Neural crest cell (in vitro differentiated cells): ENCODE measurements around the gene ADCY2. TPM values are rescaled to one million over a fixed set of nuclear protein-coding genes. Genes with fewer than 3 reads are reported as not detected.

Source experiments
- DNase-seq: peaks from one replicate; pipeline ENCODE4 v3.0.0; 2021; ENCODE audit warnings: low read depth, mixed read lengths, low spot score
- H3K27ac Mint-ChIP-seq: one replicate; pipeline ENCODE4 v1.8.0; 2021; ENCODE audit warnings: mild to moderate bottlenecking, mixed read lengths; ENCODE audit not compliant: unreplicated experiment
- H3K27me3 Mint-ChIP-seq: 2 replicates; pipeline ENCODE4 v1.8.0; 2021; ENCODE audit warnings: low read depth, mild to moderate bottlenecking, mixed read lengths
- H3K36me3 Mint-ChIP-seq: 2 replicates; pipeline ENCODE4 v1.8.0; 2021; ENCODE audit warnings: low read depth, mild to moderate bottlenecking, mixed read lengths
- H3K4me1 Mint-ChIP-seq: 2 replicates; pipeline ENCODE4 v1.8.0; 2021; ENCODE audit warnings: mixed read lengths
- H3K4me3 Mint-ChIP-seq: one replicate; pipeline ENCODE4 v1.8.0; 2021; ENCODE audit warnings: mild to moderate bottlenecking, mixed read lengths
- H3K9me3 Mint-ChIP-seq: 2 replicates; pipeline ENCODE4 v1.8.0; 2021; ENCODE audit warnings: mixed read lengths
- total RNA-seq: library from RNA; stranded (reverse); gene quantifications from 2 replicates; pipeline ENCODE4 v1.2.1, GENCODE V29; 2021
- TF ChIP-seq, protein P1 (sequence below): fragments of 200-600 bp; sonication (generic); conservative IDR thresholded peaks from 2 replicates; pipeline ENCODE4 v1.5.0; 2021; ENCODE audit warnings: antibody characterized with exemption, mild to moderate bottlenecking

Gene ADCY2
- total RNA-seq, 1 donor from 2014 or later: 3.5 TPM

DNA sequence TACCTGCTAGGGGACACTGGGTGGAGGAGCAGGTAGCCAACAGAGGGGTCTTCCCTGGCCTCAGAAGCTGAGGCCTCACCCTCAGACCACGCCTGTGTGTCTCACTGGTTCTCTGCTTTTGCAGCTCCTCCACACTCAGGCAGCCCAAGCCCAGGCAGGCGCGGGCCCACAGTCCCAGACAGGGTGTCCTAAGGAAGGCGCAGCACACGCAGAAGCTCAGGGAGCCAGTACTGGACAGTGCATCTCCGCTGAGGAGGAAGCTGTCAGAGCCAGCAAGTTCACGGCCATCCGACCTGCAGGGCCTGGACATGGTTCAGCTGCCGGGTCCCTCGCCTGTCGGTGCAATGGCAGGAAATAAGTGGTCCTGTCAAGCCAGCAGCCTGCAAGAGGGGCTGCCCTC lies 429.7 kb downstream of the ADCY2 start:
- TF ChIP-seq, protein P1, sequence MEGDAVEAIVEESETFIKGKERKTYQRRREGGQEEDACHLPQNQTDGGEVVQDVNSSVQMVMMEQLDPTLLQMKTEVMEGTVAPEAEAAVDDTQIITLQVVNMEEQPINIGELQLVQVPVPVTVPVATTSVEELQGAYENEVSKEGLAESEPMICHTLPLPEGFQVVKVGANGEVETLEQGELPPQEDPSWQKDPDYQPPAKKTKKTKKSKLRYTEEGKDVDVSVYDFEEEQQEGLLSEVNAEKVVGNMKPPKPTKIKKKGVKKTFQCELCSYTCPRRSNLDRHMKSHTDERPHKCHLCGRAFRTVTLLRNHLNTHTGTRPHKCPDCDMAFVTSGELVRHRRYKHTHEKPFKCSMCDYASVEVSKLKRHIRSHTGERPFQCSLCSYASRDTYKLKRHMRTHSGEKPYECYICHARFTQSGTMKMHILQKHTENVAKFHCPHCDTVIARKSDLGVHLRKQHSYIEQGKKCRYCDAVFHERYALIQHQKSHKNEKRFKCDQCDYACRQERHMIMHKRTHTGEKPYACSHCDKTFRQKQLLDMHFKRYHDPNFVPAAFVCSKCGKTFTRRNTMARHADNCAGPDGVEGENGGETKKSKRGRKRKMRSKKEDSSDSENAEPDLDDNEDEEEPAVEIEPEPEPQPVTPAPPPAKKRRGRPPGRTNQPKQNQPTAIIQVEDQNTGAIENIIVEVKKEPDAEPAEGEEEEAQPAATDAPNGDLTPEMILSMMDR: no peak
- no peak for DNase-seq
- H3K27ac Mint-ChIP-seq: no peak overlapping the region
- H3K27me3 Mint-ChIP-seq: no peaks in the 10 kb centered on the region
- no peak overlapping the region for H3K4me3 Mint-ChIP-seq
- no peaks in the 10 kb centered on the region for H3K4me1 Mint-ChIP-seq
- H3K9me3 Mint-ChIP-seq: no peaks in the 10 kb centered on the region
- no peaks in the 10 kb centered on the region for H3K36me3 Mint-ChIP-seq

DNA sequence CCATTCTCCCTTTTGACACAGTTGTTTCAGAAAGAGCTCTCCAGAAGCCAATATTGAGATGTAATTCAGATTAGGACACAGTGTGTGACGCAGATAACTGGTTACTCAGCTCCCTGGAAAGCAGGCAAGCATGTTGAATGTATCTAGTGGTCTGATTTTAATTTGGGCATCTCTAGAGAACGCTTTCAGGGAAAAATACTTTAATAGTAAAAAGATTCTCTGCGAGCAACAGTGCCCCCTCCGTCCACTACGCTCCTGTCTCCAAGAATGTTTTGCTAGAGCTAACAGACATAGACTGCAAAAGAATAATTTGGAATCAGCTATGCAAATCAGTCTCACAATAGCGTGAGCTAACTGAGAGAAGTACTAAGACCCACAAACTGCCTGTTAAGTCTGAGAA lies 431.7 kb downstream of the ADCY2 start:
- H3K9me3 Mint-ChIP-seq: no peaks in the 10 kb centered on the region
- no peak overlapping the region for H3K4me3 Mint-ChIP-seq
- no peaks in the 10 kb centered on the region for H3K36me3 Mint-ChIP-seq
- DNase-seq: no peak
- H3K27ac Mint-ChIP-seq: no peak overlapping the region
- H3K27me3 Mint-ChIP-seq: no peaks in the 10 kb centered on the region
- TF ChIP-seq, protein P1: no peak
- no peaks in the 10 kb centered on the region for H3K4me1 Mint-ChIP-seq

DNA sequence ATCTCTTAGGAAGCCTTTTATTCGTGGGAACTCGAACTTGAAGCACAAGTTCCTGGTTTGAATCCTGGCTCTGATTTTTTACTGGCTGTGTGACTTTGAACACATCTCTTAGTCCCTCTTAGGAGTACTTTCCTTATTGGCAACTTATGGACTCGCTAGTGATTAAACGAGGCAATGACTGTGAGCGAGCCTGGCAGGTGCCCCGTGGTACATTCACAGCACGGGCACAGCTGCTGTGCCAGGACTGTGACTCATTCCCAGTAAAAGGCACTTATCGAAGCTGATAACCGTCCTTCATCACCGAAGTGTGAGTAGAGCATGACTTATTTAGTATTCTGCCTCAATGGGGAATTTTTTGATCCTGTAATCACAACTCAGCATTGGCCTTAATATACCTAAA lies 432.3 kb downstream of the ADCY2 start:
- Mint-ChIP-seq H3K27me3 (no peaks in the 10 kb centered on the region), H3K4me3 (no peak overlapping the region), H3K4me1 (no peaks in the 10 kb centered on the region), H3K9me3 (no peaks in the 10 kb centered on the region), H3K27ac (no peak overlapping the region), H3K36me3 (no peaks in the 10 kb centered on the region)
- DNase-seq: no peak
- TF ChIP-seq, protein P1: no peak

DNA sequence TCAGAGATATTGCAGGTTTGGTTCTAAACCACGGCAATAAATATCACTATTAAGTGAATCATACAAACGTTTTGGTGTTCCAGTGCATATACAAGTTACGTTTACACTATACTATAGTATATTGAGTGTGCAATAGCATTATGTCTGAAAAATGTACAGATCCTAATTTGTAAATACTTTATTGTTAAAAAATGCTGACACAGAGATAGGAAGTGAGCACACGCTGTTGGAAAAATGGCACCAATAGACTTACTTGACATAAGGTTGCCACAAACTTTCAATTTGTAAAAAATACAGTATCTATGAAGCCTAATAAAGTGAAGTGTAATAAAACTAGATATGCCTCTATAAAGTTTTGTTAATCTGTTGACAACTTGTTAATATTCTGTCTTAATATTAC lies 439.0 kb downstream of the ADCY2 start:
- Mint-ChIP-seq H3K27ac (no peak overlapping the region), H3K36me3 (no peaks in the 10 kb centered on the region), H3K9me3 (no peaks in the 10 kb centered on the region), H3K27me3 (no peaks in the 10 kb centered on the region), H3K4me1 (no peaks in the 10 kb centered on the region), H3K4me3 (no peak overlapping the region)
- TF ChIP-seq, protein P1: no peak
- no peak for DNase-seq

DNA sequence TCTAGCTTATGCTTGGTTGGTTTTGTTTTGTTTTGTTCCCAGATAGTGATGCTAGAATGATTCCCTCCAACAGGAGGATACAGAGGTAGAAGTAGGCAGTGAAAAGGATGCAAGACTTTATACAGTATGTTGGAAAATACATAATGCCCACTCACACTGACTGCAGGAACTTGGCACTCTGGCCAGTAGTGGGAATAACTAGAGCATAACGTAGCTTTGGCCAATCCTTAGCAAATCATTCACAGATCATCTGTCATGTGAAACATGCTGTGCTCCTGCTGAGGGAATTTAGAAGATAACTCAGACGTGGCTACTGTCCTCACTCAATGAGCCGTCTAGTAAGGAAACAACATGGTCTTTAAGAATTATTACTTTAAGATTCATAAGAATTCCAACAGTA lies 441.5 kb downstream of the ADCY2 start:
- Mint-ChIP-seq H3K4me3 (no peak overlapping the region), H3K27me3 (no peaks in the 10 kb centered on the region), H3K4me1 (no peaks in the 10 kb centered on the region), H3K36me3 (no peaks in the 10 kb centered on the region), H3K9me3 (peaks cover 7% of the 10 kb centered on the region), H3K27ac (no peak overlapping the region)
- TF ChIP-seq, protein P1: no peak
- DNase-seq: no peak

DNA sequence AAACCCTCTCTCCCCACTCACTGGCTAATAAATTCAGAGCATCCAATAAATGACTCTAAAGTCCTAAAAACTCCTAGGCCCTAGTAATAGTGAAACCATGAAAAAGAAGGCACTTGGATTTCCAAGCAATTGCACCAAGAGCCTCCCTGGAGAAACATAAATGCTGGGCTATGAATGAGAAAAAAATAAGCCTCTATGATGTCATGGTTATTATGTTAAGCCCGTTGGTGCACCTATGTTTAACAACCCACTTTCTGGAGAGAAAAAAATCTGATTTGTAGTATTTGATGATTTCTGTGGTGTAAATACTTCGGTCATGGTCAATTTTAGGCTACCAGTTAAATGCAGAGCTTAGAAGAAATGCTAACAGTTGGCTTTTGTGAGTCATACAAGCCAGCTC lies 446.6 kb downstream of the ADCY2 start:
- Mint-ChIP-seq H3K4me1 (no peaks in the 10 kb centered on the region), H3K4me3 (no peak overlapping the region), H3K27ac (no peak overlapping the region), H3K9me3 (peaks cover 7% of the 10 kb centered on the region), H3K36me3 (no peaks in the 10 kb centered on the region), H3K27me3 (peaks cover 14% of the 10 kb centered on the region)
- TF ChIP-seq, protein P1: no peak
- DNase-seq: no peak
